ENCODE results near the gene ZNRF3.

- no peak for TF ChIP-seq POLR2A (IDR thresholded peaks at IDR 0.05)
- TF ChIP-seq CTCF (IDR thresholded peaks at IDR 0.05): no peak
- no peak for TF ChIP-seq EP300 (IDR thresholded peaks at IDR 0.05)
- no peak for TF ChIP-seq POLR2AphosphoS5 (IDR thresholded peaks at IDR 0.05)
Observed at GRCh38 chr22:28949788-28950187, 66.4 kb downstream of the ZNRF3 start.
